HEK293 (cell line): ENCODE data around the gene MBOAT2.

Source experiments
- CTCF ChIA-PET: fragments of 350-600 bp; formaldehyde crosslinking; extraction: SDS; loops from one replicate; lab custom pipeline; 2021; ENCODE audit warnings: antibody characterized with exemption; lab: Yijun Ruan, JAX
- POLR2A ChIA-PET: fragments of 300-600 bp; formaldehyde crosslinking; extraction: SDS; loops from one replicate; lab custom pipeline; 2020; ENCODE audit warnings: antibody characterized with exemption, inconsistent platforms; lab: Yijun Ruan, JAX
- H3K27ac ChIP-seq: fragments of 200-500 bp; sonication (Bioruptor generic); 2 replicates; pipeline ENCODE4 v1.5.1; 2014; ENCODE audit warnings: low read depth, low read length, control low read depth, inconsistent platforms; ENCODE audit errors: extremely low read depth
- H3K36me3 ChIP-seq, 2 experiments: fragments of 200-500 bp in 1 of 2; sonication (Bioruptor generic) in 1 of 2; 1 replicate in 1 of 2; 2 replicates in 1 of 2; pipeline ENCODE4 v1.5.1; 2014 to 2017; ENCODE audit warnings: inconsistent platforms in 2 of 2, low read length in 2 of 2; ENCODE audit not compliant: control insufficient read depth in 2 of 2, insufficient read depth in 1 of 2
- H3K4me1 ChIP-seq: fragments of 200-500 bp; sonication (Bioruptor generic); 2 replicates; pipeline ENCODE4 v1.5.1; 2014; ENCODE audit warnings: mild to moderate bottlenecking, low read length, inconsistent platforms; ENCODE audit not compliant: control insufficient read depth, insufficient read depth
- H3K4me3 ChIP-seq: 2 replicates; pipeline ENCODE4 v1.5.1; 2011; ENCODE audit warnings: low read depth, mild to moderate bottlenecking, control low read depth, low read length, moderate library complexity
- H3K9me3 ChIP-seq: fragments of 200-500 bp; sonication (Bioruptor generic); 2 replicates; pipeline ENCODE4 v1.5.1; 2014; ENCODE audit warnings: low read depth, low read length, inconsistent platforms; ENCODE audit not compliant: control insufficient read depth, insufficient read depth
- BCL11A ChIP-seq: fragments of 450-650 bp; formaldehyde crosslinking; IDR thresholded peaks from 2 replicates; pipeline ENCODE4 v1.5.1; 2016; ENCODE audit warnings: low read depth, missing biosample characterization, missing genetic modification characterization
- FEZF1 ChIP-seq: fragments of 450-650 bp; formaldehyde crosslinking; IDR thresholded peaks from 2 replicates; pipeline ENCODE4 v1.5.1; 2016; ENCODE audit warnings: missing biosample characterization, missing genetic modification characterization
- GLI4 ChIP-seq: fragments of 450-650 bp; formaldehyde crosslinking; IDR thresholded peaks from 2 replicates; pipeline ENCODE4 v1.5.1; 2016; ENCODE audit warnings: missing biosample characterization, missing genetic modification characterization
- HOXA7 ChIP-seq: sonication (generic); formaldehyde crosslinking; IDR thresholded peaks from 2 replicates; pipeline ENCODE4 v1.8.1; 2022; ENCODE audit warnings: missing genetic modification reagents, borderline replicate concordance
- IKZF3 ChIP-seq: fragments of 450-650 bp; IDR thresholded peaks from 2 replicates; pipeline ENCODE4 v1.5.0; 2018; ENCODE audit warnings: missing biosample characterization, mild to moderate bottlenecking, missing genetic modification characterization, moderate library complexity
- KLF1 ChIP-seq: fragments of 450-650 bp; formaldehyde crosslinking; IDR thresholded peaks from 2 replicates; pipeline ENCODE4 v1.5.1; 2016; ENCODE audit warnings: missing biosample characterization, missing genetic modification characterization
- TCF7L2 ChIP-seq: IDR thresholded peaks from 2 replicates; pipeline ENCODE4 v1.6.1; 2011; ENCODE audit warnings: low read depth, mild to moderate bottlenecking, inconsistent platforms, low read length, moderate library complexity, borderline replicate concordance
- ZBTB48 ChIP-seq: fragments of 450-650 bp; formaldehyde crosslinking; IDR thresholded peaks from 2 replicates; pipeline ENCODE4 v1.5.1; 2016; ENCODE audit warnings: missing biosample characterization, missing genetic modification characterization
- ZNF10 ChIP-seq: fragments of 450-650 bp; formaldehyde crosslinking; IDR thresholded peaks from 2 replicates; pipeline ENCODE4 v1.5.1; 2017; ENCODE audit warnings: missing biosample characterization, missing genetic modification characterization
- ZNF114 ChIP-seq: fragments of 450-650 bp; formaldehyde crosslinking; IDR thresholded peaks from 2 replicates; pipeline ENCODE4 v1.5.0; 2017; ENCODE audit warnings: missing biosample characterization, missing genetic modification characterization
- ZNF146 ChIP-seq: fragments of 450-650 bp; formaldehyde crosslinking; IDR thresholded peaks from 2 replicates; pipeline ENCODE4 v1.5.1; 2016; ENCODE audit warnings: missing biosample characterization, missing genetic modification characterization
- ZNF174 ChIP-seq: fragments of 450-650 bp; formaldehyde crosslinking; IDR thresholded peaks from 2 replicates; pipeline ENCODE4 v1.5.0; 2017; ENCODE audit warnings: missing biosample characterization, mild to moderate bottlenecking, missing genetic modification characterization
- ZNF175 ChIP-seq: fragments of 450-650 bp; formaldehyde crosslinking; IDR thresholded peaks from 2 replicates; pipeline ENCODE4 v1.5.1; 2016; ENCODE audit warnings: missing biosample characterization, missing genetic modification characterization
- ZNF184 ChIP-seq: fragments of 450-650 bp; IDR thresholded peaks from 2 replicates; pipeline ENCODE4 v1.5.1; 2018; ENCODE audit warnings: missing biosample characterization, mild to moderate bottlenecking, missing genetic modification characterization
- ZNF223 ChIP-seq: fragments of 450-650 bp; formaldehyde crosslinking; IDR thresholded peaks from 2 replicates; pipeline ENCODE4 v1.5.1; 2016; ENCODE audit warnings: missing biosample characterization, missing genetic modification characterization
- ZNF23 ChIP-seq: fragments of 450-650 bp; formaldehyde crosslinking; IDR thresholded peaks from 2 replicates; pipeline ENCODE4 v1.5.1; 2016; ENCODE audit warnings: missing biosample characterization, missing genetic modification characterization, borderline replicate concordance
- ZNF239 ChIP-seq: fragments of 450-650 bp; formaldehyde crosslinking; IDR thresholded peaks from 2 replicates; pipeline ENCODE4 v1.5.1; 2016; ENCODE audit warnings: missing biosample characterization, missing genetic modification characterization
- ZNF248 ChIP-seq: fragments of 450-650 bp; formaldehyde crosslinking; IDR thresholded peaks from 2 replicates; pipeline ENCODE4 v1.5.1; 2017; ENCODE audit warnings: missing biosample characterization, missing genetic modification characterization
- ZNF426 ChIP-seq: fragments of 450-650 bp; formaldehyde crosslinking; IDR thresholded peaks from 2 replicates; pipeline ENCODE4 v1.5.1; 2017; ENCODE audit warnings: missing biosample characterization, missing genetic modification characterization, mild to moderate bottlenecking, inconsistent platforms, moderate library complexity
- ZNF48 ChIP-seq: fragments of 450-650 bp; formaldehyde crosslinking; IDR thresholded peaks from 2 replicates; pipeline ENCODE4 v1.5.1; 2016; ENCODE audit warnings: missing biosample characterization, missing genetic modification characterization
- ZNF514 ChIP-seq: fragments of 450-650 bp; formaldehyde crosslinking; IDR thresholded peaks from 2 replicates; pipeline ENCODE4 v1.5.1; 2016; ENCODE audit warnings: missing biosample characterization, missing genetic modification characterization
- ZNF600 ChIP-seq: fragments of 450-650 bp; formaldehyde crosslinking; IDR thresholded peaks from 2 replicates; pipeline ENCODE4 v1.5.1; 2016; ENCODE audit warnings: missing biosample characterization, missing genetic modification characterization
- ZNF664 ChIP-seq: fragments of 450-650 bp; formaldehyde crosslinking; IDR thresholded peaks from 2 replicates; pipeline ENCODE4 v1.5.1; 2016; ENCODE audit warnings: missing biosample characterization, missing genetic modification characterization
- ZSCAN16 ChIP-seq: fragments of 450-650 bp; formaldehyde crosslinking; IDR thresholded peaks from 2 replicates; pipeline ENCODE4 v1.5.1; 2016; ENCODE audit warnings: missing biosample characterization, missing genetic modification characterization
- ZSCAN23 ChIP-seq: fragments of 450-650 bp; formaldehyde crosslinking; IDR thresholded peaks from 2 replicates; pipeline ENCODE4 v1.5.1; 2016; ENCODE audit warnings: missing biosample characterization, missing genetic modification characterization
- TF ChIP-seq, protein P1 (sequence below): fragments of 450-650 bp; formaldehyde crosslinking; IDR thresholded peaks from 2 replicates; pipeline ENCODE4 v1.5.1; 2017; ENCODE audit warnings: missing biosample characterization, missing genetic modification characterization
- TF ChIP-seq, protein P2 (sequence below): fragments of 450-650 bp; IDR thresholded peaks from 2 replicates; pipeline ENCODE4 v1.5.1; 2018; ENCODE audit warnings: missing biosample characterization, mild to moderate bottlenecking, missing genetic modification characterization
- TF ChIP-seq, protein P3 (sequence below): fragments of 450-650 bp; formaldehyde crosslinking; IDR thresholded peaks from 2 replicates; pipeline ENCODE4 v1.5.1; 2017; ENCODE audit warnings: missing biosample characterization, missing genetic modification characterization

The MBOAT2 gene

DNA sequence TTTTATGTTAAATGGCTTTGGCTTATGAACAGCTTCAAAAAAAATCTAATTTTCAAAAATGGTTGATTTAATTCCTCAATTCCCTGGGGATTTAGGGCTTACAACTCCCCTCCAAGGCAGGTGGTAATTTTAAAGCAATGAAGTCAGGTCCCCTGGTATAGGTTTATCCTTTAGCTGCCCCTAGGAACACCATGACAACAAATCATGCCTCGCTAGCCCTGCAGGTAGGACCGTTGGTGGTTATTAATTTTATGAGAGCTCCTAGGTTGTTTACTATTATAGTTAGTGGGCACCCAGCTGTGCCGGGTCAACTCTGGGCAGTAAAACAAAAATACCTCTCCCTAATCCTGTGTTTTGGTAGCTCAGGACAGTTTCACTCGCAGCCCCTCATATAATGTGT lies 26.2 kb upstream of the MBOAT2 start (continued):
- TF ChIP-seq ZBTB48 (tag by site-specific recombination) = no peak
- no peak for TF ChIP-seq ZNF146 (tag by site-specific recombination)
- TF ChIP-seq ZNF426 (tag by site-specific recombination) = no peak
- TF ChIP-seq ZNF239 (tag by site-specific recombination) = no peak
- peak; percentile 40; the same call in 1 of the 2 replicates for TF ChIP-seq FEZF1 (tag by site-specific recombination)
- no peak for TF ChIP-seq ZNF23 (tag by site-specific recombination)
- TF ChIP-seq HOXA7 (CRISPR knock-in tag) = no peak
- no peak for TF ChIP-seq BCL11A (tag by site-specific recombination)
- peak; percentile 48; the same call in 1 of the 2 replicates for TF ChIP-seq ZNF664
- no peak for TF ChIP-seq ZNF184 (tag by site-specific recombination)
- TF ChIP-seq, protein P1, sequence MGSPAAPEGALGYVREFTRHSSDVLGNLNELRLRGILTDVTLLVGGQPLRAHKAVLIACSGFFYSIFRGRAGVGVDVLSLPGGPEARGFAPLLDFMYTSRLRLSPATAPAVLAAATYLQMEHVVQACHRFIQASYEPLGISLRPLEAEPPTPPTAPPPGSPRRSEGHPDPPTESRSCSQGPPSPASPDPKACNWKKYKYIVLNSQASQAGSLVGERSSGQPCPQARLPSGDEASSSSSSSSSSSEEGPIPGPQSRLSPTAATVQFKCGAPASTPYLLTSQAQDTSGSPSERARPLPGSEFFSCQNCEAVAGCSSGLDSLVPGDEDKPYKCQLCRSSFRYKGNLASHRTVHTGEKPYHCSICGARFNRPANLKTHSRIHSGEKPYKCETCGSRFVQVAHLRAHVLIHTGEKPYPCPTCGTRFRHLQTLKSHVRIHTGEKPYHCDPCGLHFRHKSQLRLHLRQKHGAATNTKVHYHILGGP (tag by site-specific recombination) = no peak
- TF ChIP-seq ZNF514 = no peak

DNA sequence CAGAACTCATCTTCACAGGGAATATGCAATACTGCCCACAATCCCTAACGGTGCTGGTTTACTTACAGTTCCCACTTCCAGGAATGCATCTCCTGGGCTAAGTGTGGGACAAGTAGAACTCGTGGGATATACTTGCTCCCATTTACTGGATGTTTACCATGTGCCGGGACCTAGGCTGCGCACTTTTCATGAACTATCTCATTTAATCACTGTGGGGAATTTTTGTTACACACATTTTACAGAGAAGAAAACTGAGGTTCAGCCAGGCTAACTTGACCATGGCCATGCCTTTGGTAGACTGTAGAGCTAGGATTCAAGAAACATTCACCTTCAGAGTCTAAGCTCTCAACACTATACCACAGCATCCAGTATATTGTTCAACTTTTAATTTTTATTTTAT lies 24.4 kb upstream of the MBOAT2 start:
- H3K4me3 ChIP-seq = no peak overlapping the region
- H3K36me3 ChIP-seq = no peaks in the 10 kb centered on the region
- no peaks in the 10 kb centered on the region for H3K9me3 ChIP-seq
- ChIA-PET POLR2A (no interaction called here), CTCF (interaction anchor here (1.8 kb wide), 1 partner anchor 9 kb away, joined by 5 read pairs; no protein-coding TSS in a partner anchor)
- H3K27ac ChIP-seq = no peak overlapping the region
- H3K4me1 ChIP-seq = peaks cover 13% of the 10 kb centered on the region
- no peak for TF ChIP-seq ZNF248 (tag by site-specific recombination)
- peak; percentile 78 for TF ChIP-seq ZNF664
- TF ChIP-seq ZNF114 (tag by site-specific recombination) = no peak
- TF ChIP-seq IKZF3 (tag by site-specific recombination) = no peak
- no peak for TF ChIP-seq KLF1 (tag by site-specific recombination)
- no peak for TF ChIP-seq ZNF174 (tag by site-specific recombination)

DNA sequence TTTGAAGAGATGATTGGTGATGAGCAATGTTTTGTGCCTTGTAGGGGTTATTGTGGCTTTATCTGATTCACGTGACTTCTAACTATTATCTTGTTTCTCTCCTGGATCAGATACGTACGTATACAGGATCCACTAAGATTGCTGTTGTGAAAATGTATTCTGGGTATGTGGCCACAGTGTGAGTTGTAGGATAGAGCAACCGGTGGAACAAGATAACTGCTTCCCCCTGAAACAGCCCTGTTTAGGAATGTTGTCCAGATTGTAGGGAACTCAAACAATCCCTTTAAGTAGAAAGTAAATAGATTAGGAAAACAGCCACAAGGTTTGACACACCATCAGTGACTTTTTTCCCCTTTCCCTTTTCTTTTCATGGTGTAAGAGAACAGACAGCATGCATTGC lies 22.3 kb upstream of the MBOAT2 start:
- ChIA-PET POLR2A (no interaction called here), CTCF (no interaction called here)
- TF ChIP-seq ZNF600 = no peak
- TF ChIP-seq, protein P2, sequence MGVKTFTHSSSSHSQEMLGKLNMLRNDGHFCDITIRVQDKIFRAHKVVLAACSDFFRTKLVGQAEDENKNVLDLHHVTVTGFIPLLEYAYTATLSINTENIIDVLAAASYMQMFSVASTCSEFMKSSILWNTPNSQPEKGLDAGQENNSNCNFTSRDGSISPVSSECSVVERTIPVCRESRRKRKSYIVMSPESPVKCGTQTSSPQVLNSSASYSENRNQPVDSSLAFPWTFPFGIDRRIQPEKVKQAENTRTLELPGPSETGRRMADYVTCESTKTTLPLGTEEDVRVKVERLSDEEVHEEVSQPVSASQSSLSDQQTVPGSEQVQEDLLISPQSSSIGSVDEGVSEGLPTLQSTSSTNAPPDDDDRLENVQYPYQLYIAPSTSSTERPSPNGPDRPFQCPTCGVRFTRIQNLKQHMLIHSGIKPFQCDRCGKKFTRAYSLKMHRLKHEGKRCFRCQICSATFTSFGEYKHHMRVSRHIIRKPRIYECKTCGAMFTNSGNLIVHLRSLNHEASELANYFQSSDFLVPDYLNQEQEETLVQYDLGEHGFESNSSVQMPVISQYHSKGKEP = no peak
- TF ChIP-seq, all 188 proteins: peak for 0

DNA sequence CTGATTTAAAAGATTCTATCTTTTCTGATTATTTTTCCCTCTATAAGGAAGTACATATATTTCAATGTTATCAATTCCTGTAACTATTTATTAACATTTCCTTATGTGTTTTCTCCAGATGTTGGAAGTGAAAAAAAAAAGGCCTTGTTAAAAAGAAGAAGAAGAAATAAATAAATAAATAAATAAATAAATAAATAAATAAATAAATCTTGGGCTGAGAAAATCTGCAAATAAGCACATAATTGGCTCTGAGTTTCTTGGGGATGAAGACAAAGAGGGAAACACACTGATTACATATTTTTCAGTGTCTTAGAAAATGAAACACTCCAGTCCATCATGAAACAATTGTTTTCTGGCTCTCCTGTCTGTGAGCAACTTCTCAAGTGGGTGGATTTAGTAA lies 21.1 kb upstream of the MBOAT2 start:
- CTCF ChIA-PET = no interaction called here
- Histone ChIP-seq H3K36me3 (no peaks in the 10 kb centered on the region), H3K4me3 (no peak overlapping the region), H3K27ac (no peak overlapping the region), H3K4me1 (peaks cover under 1% of the 10 kb centered on the region; the same call in 1 of the 2 replicates), H3K9me3 (no peaks in the 10 kb centered on the region)
- POLR2A ChIA-PET = no interaction called here
- TF ChIP-seq TCF7L2 (no peak), ZNF10 (tag by site-specific recombination) (no peak), ZNF48 (tag by site-specific recombination) (no peak), GLI4 (no peak), ZSCAN23 (tag by site-specific recombination) (no peak), IKZF3 (tag by site-specific recombination) (no peak), ZSCAN16 (tag by site-specific recombination) (no peak), ZNF175 (tag by site-specific recombination) (no peak), KLF1 (tag by site-specific recombination) (no peak), ZNF223 (tag by site-specific recombination) (no peak)
- TF ChIP-seq, protein P3, sequence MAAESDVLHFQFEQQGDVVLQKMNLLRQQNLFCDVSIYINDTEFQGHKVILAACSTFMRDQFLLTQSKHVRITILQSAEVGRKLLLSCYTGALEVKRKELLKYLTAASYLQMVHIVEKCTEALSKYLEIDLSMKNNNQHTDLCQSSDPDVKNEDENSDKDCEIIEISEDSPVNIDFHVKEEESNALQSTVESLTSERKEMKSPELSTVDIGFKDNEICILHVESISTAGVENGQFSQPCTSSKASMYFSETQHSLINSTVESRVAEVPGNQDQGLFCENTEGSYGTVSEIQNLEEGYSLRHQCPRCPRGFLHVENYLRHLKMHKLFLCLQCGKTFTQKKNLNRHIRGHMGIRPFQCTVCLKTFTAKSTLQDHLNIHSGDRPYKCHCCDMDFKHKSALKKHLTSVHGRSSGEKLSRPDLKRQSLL (tag by site-specific recombination) = no peak

More for the DNA sequence above, 22.3 kb upstream of the MBOAT2 start:
- no peak overlapping the region for H3K27ac ChIP-seq
- no peak overlapping the region for H3K4me3 ChIP-seq
- peaks cover 8% of the 10 kb centered on the region; the same call in 1 of the 2 replicates for H3K4me1 ChIP-seq
- no peaks in the 10 kb centered on the region for H3K36me3 ChIP-seq
- H3K9me3 ChIP-seq = no peaks in the 10 kb centered on the region
